HL-60 (cell line): ENCODE data around the gene P3H3.
A peak's percentile ranks its signal among the peaks of the same experiment; 100 is the strongest.

Experiments used
- DNase-seq, 2 experiments: peaks; one replicate each; pipeline ENCODE4 v3.0.0-alpha.2; 2010 to 2020; ENCODE audit warnings: low read depth in 1 of 2, low spot score in 1 of 2
- H3K27ac ChIP-seq: fragments of 250-450 bp; sonication (Bioruptor Pico); replicated peaks from 2 replicates; pipeline ENCODE4 v1.5.1; 2020; ENCODE audit warnings: mild to moderate bottlenecking, moderate library complexity
- H3K27me3 ChIP-seq: fragments of 250-450 bp; sonication (Bioruptor Pico); 2 replicates; pipeline ENCODE4 v1.5.1; 2021; ENCODE audit warnings: mild to moderate bottlenecking, moderate library complexity; ENCODE audit not compliant: insufficient read depth, poor library complexity, severe bottlenecking
- H3K4me3 ChIP-seq: replicated peaks from 2 replicates; pipeline ENCODE4 v1.5.1; 2011; ENCODE audit warnings: mild to moderate bottlenecking, control low read depth, low read length; ENCODE audit not compliant: insufficient read depth
- GABPA ChIP-seq: IDR thresholded peaks from 2 replicates; pipeline ENCODE4 v1.6.1; 2012; ENCODE audit warnings: low read depth
- POLR2AphosphoS5 ChIP-seq: IDR thresholded peaks from 2 replicates; pipeline ENCODE4 v1.6.1; 2012; ENCODE audit warnings: low read depth
- SPI1 ChIP-seq: IDR thresholded peaks from 2 replicates; pipeline ENCODE4 v1.6.1; 2012; ENCODE audit warnings: low read depth, mild to moderate bottlenecking, borderline replicate concordance
- TF ChIP-seq, protein P1 (sequence below): IDR thresholded peaks from one replicate; pipeline ENCODE4 v1.5.1; 2011; ENCODE audit warnings: low read length, control low read depth, inconsistent platforms; ENCODE audit not compliant: insufficient read depth
- TF ChIP-seq, protein P2 (sequence below): IDR thresholded peaks from 2 replicates; pipeline ENCODE4 v1.6.1; 2012; ENCODE audit warnings: low read depth; ENCODE audit not compliant: insufficient replicate concordance

The P3H3 gene

DNA sequence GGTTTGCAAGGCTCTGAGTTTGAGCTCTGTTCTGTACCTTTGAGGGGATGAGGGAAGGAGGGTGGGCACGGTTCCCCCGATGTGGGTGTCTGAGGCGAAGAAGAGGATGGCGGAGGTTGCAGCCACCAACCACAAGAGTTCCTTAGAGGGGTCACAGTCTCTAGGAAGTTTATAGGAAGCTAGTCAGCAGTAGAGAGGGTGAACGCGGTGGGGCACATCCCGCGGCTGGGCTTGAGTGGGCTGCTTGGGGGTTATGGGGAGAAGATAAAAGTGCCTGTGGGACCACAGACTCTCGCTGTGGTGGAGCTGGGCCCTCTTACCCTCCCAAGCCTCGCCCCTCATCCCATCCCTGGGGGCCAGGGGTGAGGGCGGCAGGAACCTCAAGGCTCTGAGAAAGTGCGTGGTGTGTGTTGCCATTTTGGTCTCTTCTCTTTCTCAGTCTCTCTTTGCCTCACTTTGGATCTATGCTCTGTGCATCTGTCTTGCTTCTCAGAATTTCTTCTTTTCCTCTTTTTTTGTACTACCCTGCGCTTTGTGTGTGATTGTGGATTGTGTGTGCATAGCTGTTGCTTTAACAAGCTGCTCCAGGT, 36.2 kb upstream of the P3H3 start:
- Histone ChIP-seq H3K27ac (peak overlapping the region; percentile 78), H3K27me3 (no peaks in the 10 kb centered on the region), H3K4me3 (peak overlapping the region; percentile 83)
- DNase-seq: peak in 1 of 2 experiments; percentile 17
- TF ChIP-seq SPI1 (no peak), GABPA (no peak)
- TF ChIP-seq, protein P1, sequence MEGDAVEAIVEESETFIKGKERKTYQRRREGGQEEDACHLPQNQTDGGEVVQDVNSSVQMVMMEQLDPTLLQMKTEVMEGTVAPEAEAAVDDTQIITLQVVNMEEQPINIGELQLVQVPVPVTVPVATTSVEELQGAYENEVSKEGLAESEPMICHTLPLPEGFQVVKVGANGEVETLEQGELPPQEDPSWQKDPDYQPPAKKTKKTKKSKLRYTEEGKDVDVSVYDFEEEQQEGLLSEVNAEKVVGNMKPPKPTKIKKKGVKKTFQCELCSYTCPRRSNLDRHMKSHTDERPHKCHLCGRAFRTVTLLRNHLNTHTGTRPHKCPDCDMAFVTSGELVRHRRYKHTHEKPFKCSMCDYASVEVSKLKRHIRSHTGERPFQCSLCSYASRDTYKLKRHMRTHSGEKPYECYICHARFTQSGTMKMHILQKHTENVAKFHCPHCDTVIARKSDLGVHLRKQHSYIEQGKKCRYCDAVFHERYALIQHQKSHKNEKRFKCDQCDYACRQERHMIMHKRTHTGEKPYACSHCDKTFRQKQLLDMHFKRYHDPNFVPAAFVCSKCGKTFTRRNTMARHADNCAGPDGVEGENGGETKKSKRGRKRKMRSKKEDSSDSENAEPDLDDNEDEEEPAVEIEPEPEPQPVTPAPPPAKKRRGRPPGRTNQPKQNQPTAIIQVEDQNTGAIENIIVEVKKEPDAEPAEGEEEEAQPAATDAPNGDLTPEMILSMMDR: no peak

DNA sequence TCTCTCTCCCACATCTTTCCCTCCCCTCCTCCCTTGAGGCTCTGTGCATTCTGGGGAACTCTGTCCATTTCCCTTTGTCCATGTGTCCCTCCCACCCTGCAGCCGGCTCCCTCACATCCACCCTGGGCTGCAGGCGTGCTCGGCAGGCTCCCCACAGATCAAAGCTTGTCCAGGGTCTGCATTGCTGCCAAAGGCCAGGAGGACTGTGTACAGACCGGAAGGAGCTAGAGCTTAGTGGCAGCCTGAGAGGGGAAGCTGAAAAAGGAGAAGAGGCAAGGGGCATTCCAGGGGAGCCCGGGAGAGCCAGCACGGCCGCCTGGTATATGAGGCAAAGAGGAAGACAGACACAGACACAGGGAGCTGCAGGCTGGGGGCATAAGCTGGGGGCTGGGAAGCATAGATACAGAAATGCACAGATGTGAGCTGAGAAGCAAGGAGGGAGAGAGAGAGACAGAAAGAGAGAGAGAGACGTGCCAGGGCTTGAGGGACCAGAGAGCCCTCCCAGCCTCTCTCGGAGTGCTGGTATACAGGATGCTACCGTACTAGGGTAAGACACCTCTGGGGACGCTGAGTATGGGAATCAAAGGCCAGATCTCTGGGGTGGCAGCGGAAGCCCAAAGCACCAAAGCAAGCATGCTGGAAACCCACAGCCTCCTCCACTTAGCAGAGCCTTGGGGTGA, 35.5 kb upstream of the P3H3 start:
- DNase-seq: peak; percentile 64 to 91
- H3K4me3 ChIP-seq: peak overlapping the region; percentile 83
- TF ChIP-seq POLR2AphosphoS5 (peak; percentile 90), GABPA (no peak), SPI1 (peak; percentile 94)
- TF ChIP-seq, protein P1: no peak
- TF ChIP-seq, protein P2, sequence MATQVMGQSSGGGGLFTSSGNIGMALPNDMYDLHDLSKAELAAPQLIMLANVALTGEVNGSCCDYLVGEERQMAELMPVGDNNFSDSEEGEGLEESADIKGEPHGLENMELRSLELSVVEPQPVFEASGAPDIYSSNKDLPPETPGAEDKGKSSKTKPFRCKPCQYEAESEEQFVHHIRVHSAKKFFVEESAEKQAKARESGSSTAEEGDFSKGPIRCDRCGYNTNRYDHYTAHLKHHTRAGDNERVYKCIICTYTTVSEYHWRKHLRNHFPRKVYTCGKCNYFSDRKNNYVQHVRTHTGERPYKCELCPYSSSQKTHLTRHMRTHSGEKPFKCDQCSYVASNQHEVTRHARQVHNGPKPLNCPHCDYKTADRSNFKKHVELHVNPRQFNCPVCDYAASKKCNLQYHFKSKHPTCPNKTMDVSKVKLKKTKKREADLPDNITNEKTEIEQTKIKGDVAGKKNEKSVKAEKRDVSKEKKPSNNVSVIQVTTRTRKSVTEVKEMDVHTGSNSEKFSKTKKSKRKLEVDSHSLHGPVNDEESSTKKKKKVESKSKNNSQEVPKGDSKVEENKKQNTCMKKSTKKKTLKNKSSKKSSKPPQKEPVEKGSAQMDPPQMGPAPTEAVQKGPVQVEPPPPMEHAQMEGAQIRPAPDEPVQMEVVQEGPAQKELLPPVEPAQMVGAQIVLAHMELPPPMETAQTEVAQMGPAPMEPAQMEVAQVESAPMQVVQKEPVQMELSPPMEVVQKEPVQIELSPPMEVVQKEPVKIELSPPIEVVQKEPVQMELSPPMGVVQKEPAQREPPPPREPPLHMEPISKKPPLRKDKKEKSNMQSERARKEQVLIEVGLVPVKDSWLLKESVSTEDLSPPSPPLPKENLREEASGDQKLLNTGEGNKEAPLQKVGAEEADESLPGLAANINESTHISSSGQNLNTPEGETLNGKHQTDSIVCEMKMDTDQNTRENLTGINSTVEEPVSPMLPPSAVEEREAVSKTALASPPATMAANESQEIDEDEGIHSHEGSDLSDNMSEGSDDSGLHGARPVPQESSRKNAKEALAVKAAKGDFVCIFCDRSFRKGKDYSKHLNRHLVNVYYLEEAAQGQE: peak; percentile 66
- H3K27me3 ChIP-seq: no peaks in the 10 kb centered on the region
- H3K27ac ChIP-seq: peak overlapping the region; percentile 78

DNA sequence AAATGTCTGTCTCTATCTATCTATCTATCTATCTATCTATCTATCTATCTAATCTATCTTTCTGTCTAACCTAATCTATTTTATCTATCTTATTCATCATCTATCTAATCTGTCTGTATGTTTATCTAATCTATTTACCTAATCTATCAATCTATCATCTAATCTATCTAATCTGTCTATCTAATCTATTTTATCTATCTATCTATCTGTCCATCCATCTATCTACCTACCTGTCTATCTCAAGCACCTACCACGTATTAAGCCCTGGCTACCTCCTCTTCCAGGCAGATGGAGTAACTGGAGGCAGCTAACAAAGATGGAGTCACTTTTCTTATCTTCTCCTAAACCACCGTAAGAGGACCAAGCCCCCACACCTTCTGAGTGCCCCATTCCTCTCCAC, 33.1 kb upstream of the P3H3 start:
- H3K4me3 ChIP-seq: no peak overlapping the region
- TF ChIP-seq POLR2AphosphoS5 (no peak), GABPA (no peak), SPI1 (no peak)
- TF ChIP-seq, protein P1: no peak
- TF ChIP-seq, protein P2: no peak
- H3K27me3 ChIP-seq: no peaks in the 10 kb centered on the region
- no peak for DNase-seq
- H3K27ac ChIP-seq: no peak overlapping the region

DNA sequence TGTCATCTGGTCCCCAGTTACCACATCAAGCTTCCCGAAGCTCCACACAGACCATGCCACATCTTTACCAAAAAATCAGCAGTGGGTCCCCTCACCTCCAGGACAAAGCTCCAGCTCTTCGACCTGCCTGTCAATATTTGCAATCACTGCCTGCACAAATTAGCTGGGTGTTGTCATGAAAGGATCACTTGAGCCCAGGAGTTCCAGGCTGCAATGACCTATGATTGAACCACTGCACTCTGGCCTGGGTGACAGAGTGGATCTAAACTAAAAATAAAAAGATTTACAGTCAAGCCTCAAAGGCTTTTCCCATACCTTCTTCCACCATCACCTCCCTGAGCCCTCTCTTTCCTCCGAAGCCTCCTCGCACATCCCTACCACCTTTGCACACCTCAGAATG, 31.6 kb upstream of the P3H3 start:
- no peak for DNase-seq
- H3K4me3 ChIP-seq: no peak overlapping the region
- H3K27me3 ChIP-seq: no peaks in the 10 kb centered on the region
- TF ChIP-seq GABPA (no peak), POLR2AphosphoS5 (no peak), SPI1 (no peak)
- TF ChIP-seq, protein P2: no peak
- TF ChIP-seq, protein P1: no peak
- no peak overlapping the region for H3K27ac ChIP-seq
